Measurements from ENCODE around the gene GALR2.

Gene GALR2

DNA sequence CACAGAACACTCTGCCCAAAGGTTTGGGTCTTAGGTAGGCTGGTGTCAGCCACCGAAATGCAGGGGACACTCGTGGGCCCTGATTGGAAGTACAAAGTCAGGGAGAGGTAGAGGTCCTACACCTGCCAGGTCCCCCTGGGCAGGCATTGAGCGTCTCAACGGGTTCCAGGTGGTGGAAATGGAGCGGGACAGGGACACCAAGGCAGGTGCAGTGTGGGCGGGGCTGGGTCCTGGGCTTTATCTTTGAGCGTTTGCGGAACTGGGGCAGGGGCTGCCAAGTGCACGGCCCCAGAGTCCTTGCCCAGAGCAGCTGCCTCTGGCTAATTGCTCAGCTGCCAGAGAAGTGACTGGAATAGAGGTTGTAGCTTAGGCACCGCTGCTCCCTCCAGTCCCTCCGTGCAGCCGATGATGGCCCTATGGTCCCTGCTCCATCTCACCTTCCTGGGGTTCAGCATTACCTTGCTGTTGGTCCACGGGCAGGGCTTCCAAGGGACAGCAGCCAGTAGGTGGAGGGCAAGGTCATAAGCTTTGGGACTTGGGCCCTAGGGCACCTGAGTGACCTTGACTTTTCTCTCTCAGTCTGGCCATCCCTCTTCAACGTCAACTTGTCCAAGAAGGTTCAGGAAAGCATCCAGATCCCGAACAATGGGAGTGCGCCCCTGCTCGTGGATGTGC is 4.4 kb downstream of the GALR2 start, which contains the start of gene ZACN:
Gene ZACN, plus strand, starts transcription at position 323 of the 675 bp plus-strand sequence. Its CDS starts 83 bp downstream, at position 406.
- peak in 1 of 2 experiments; percentile 32 for DNase-seq (ENCODE audit: low read depth in 1 of 2, low spot score in 1 of 2)
- in situ Hi-C loops (cut with HindIII; ENCODE audit: low pct_unique_long_range_greater_than_20kb, low sequenced_read_pairs): no loop called here
- no peak for TF ChIP-seq JUND (IDR thresholded peaks at IDR 0.05; ENCODE audit: low read depth)

DNA sequence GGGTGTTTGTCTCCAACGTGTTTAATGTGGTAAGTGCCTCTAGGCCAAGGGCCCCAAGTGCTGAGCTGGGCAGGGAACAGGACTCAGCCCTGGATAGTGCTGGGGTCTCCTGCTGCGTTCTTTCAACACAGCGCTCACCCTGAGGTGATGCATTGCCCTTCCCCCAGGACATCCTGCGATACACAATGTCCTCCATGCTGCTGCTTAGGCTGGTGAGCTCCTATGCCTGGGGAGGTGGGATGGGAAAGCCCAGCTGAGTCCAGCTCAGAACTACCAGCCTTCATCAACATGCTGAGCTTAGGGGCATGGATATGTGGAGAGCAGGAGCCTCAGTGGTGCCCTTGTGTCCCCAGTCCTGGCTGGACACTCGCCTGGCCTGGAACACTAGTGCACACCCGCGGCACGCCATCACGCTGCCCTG is 5.0 kb downstream of the GALR2 start:
- in situ Hi-C loops (cut with HindIII; ENCODE audit: low pct_unique_long_range_greater_than_20kb, low sequenced_read_pairs): no loop called here
- DNase-seq (ENCODE audit: low read depth in 1 of 2, low spot score in 1 of 2): no peak
- no peak for TF ChIP-seq JUND (IDR thresholded peaks at IDR 0.05; ENCODE audit: low read depth)

DNA sequence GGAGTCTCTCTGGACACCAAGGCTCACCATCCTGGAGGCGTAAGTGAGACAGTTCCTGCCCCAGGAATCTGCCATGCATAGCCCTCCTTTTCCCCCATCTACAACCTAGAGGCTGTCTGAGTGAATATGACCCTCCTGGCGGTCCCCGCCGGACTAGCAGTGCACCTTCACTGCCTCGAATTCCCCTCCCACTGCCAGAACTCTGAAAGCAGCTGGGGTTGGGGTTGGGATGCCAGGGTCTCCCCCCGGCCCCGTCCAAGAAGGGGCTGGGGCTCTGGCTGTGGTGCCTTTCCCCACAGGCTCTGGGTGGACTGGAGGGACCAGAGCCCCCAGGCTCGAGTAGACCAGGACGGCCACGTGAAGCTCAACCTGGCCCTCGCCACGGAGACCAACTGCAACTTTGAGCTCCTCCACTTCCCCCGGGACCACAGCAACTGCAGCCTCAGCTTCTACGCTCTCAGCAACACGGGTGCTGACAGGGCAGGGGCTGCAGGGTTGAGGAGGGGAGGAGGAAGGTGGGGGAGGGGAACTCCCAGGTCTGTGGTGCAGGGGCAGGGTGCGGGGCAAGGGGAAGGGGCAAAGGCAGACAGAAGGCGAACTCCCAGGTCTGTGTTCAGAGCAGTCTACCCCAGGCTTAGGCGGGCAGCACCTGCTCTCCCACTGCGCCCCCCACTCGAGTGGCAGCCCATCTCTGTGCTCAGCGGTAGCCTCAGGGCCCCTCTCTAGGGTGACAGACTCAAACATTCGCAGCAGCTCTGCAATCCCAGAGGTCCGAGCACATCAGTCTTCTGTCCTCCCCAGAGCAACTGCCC is 5.6 kb downstream of the GALR2 start:
- TF ChIP-seq JUND (IDR thresholded peaks at IDR 0.05; ENCODE audit: low read depth): no peak
- peak; percentile 52 to 65 for DNase-seq (ENCODE audit: low read depth in 1 of 2, low spot score in 1 of 2)
- in situ Hi-C loops (cut with HindIII; ENCODE audit: low pct_unique_long_range_greater_than_20kb, low sequenced_read_pairs): no loop called here

DNA sequence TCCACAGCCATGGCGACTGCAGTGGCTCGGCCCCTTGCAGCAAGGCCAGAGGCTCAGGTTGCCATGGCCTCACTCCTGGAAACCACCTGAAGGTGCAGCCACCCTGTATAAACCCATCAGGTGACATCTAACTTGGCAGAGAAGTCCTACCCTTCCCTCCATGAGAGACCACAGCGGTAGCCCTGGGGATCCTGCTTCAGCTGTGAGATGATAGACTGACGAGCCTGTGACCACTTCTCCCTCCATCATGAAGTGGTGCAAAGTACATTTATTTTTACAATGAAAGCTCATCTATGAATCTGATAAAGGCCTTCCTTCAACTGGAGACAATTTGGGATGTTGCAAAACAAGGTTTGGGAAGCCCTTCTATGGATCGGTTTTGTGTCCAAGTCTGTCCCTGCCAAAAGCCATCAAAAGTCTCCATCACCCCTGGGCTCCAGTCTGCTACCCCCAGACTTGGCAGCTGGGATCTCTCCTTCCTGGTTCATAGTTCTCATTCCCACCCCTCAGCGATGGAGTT is 6.2 kb downstream of the GALR2 start:
- in situ Hi-C loops (cut with HindIII; ENCODE audit: low pct_unique_long_range_greater_than_20kb, low sequenced_read_pairs): no loop called here
- no peak for DNase-seq (ENCODE audit: low read depth in 1 of 2, low spot score in 1 of 2)
- no peak for TF ChIP-seq JUND (IDR thresholded peaks at IDR 0.05; ENCODE audit: low read depth)

DNA sequence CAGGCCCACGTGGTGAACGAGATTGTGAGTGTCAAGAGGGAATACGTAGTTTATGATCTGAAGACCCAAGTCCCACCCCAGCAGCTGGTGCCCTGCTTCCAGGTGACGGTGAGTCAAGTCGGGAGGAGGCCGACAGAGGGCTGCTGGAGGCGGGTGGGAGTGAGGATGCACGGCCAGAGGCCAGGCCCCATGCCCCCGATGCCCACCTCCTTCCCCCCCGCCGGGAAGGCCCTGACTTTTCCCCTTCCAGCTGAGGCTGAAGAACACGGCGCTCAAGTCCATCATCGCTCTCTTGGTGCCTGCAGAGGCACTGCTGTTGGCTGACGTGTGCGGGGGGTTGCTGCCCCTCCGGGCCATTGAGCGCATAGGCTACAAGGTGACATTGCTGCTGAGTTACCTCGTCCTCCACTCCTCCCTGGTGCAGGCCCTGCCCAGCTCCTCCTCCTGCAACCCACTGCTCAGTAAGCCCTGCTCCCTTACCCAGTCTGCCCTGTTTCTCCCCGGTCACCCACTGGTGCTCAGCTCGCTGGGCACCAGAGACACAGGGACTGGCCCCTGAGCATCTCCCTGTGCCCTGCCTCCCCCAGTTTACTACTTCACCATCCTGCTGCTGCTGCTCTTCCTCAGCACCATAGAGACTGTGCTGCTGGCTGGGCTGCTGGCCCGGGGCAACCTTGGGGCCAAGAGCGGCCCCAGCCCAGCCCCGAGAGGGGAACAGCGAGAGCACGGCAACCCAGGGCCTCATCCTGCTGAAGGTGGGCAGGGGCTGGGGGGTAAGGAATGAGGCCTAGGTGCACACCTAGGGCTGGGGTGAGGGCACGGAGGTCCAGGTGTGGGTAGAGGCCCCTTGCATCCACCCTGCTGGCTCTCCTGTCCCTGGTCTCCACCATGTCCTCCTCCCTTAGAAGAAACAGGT is 7.0 kb downstream of the GALR2 start:
- in situ Hi-C loops (cut with HindIII; ENCODE audit: low pct_unique_long_range_greater_than_20kb, low sequenced_read_pairs): no loop called here
- DNase-seq (ENCODE audit: low read depth in 1 of 2, low spot score in 1 of 2): no peak

DNA sequence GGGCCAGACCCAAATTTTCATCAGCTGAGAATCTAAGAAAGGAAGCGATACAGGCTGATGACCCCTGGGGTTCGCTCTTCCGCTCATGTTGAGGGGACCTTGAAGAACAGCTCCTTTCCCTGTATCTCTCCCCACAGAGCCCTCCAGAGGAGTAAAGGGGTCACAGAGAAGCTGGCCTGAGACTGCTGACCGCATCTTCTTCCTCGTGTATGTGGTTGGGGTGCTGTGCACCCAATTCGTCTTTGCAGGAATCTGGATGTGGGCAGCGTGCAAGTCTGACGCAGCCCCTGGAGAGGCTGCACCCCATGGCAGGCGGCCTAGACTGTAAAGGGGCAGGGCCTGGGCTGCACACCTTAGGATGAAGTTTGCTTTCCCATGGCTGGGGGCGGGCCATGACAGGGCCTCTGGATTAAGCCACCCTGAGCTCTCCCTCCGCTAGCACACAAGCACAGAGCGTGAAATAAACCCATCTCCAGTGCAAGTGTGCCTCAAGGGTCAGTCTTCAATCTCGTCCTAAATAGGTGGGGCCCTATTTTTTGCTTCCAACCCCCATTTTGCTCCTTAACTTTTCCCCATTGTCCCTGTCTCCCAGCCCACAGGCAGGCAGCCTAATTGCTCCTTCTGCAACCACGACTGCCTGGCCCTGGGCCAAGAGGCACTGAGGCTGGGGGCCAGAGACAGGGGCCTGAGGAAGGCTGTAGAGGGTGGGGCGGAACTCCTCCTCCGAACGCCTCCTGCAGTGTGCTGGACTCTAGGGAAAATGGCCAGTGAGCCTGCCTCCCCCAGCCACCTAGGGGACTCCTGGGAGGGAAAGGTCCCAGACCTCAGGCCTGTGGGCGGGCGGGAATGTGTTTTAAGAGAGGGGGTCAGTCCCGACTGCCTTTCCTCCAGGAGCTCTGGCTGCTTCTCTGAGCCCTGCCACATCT is 8.0 kb downstream of the GALR2 start:
- DNase-seq (ENCODE audit: low read depth in 1 of 2, low spot score in 1 of 2): no peak
- in situ Hi-C loops (cut with HindIII; ENCODE audit: low pct_unique_long_range_greater_than_20kb, low sequenced_read_pairs): no loop called here
- TF ChIP-seq JUND (IDR thresholded peaks at IDR 0.05; ENCODE audit: low read depth): no peak

More for the DNA sequence above, 7.0 kb downstream of the GALR2 start:
- TF ChIP-seq JUND (IDR thresholded peaks at IDR 0.05; ENCODE audit: low read depth): no peak

DNA sequence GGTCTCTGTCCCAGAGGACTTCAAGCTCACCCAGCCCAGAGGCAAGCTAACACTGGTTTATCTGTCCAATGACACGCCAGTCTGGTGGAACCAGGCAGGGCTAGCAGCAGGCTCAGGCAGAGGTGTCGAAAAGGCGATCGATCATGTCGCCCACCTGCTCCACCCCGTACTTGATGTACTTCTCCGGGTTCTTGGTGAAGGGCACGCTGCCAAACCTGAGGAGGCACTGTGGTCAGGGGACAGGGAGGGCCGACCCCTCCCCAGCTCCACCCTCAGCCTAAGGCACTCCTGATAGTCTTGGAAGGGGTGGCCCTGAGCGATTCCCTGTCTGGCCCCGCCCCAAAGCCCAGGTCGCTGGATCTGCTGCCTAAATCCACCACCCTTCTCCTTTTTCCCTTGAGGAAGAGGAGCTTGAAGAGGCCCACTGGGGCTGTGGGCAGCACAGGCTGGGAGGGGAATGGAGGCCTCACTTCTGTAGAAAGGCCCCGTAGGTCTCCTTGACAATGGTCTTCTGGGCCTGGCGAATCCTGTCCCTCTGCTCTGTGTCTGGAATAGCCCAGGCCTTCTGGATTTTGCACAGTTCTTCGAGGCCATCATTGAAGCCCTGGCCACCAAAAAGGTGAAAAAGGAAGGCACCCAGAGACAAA is 9.1 kb downstream of the GALR2 start:
- in situ Hi-C loops (cut with HindIII; ENCODE audit: low pct_unique_long_range_greater_than_20kb, low sequenced_read_pairs): no loop called here
- no peak for TF ChIP-seq JUND (IDR thresholded peaks at IDR 0.05; ENCODE audit: low read depth)
- no peak for DNase-seq (ENCODE audit: low read depth in 1 of 2, low spot score in 1 of 2)

DNA sequence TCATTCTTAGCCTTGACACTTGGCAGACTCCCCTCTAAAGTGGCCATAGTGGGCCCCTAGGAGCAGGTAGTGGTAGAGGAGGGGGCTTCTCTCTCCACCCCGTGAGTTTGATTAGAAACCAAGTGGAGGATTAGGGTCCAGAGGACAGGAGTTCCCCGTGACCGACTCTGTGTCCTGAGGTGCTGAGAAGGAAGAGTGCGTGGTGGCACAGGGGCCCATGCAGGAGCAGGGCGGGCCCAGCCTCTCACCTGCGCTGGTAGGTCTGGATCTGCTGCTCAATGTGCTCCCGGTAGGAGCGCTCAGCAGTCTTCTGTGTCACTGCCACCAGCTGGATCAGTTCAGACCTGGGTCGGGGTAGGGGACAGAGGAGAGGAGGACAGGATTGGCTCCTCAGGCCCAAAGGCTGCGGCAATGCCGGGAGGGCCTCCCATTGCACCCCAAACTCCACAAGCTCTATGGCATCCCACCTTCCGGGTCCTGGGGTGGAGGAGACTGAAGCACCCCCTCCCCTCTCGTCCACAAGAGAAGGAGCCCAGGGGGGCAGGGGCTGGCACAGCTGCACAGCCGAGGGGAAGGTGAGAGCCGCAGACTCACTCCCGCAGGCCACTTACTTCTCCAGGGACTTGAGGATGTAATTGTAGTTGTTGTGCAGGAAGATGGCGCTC is 10.6 kb downstream of the GALR2 start:
- TF ChIP-seq JUND (IDR thresholded peaks at IDR 0.05; ENCODE audit: low read depth): no peak
- in situ Hi-C loops (cut with HindIII; ENCODE audit: low pct_unique_long_range_greater_than_20kb, low sequenced_read_pairs): no loop called here
- DNase-seq (ENCODE audit: low read depth in 1 of 2, low spot score in 1 of 2): no peak

DNA sequence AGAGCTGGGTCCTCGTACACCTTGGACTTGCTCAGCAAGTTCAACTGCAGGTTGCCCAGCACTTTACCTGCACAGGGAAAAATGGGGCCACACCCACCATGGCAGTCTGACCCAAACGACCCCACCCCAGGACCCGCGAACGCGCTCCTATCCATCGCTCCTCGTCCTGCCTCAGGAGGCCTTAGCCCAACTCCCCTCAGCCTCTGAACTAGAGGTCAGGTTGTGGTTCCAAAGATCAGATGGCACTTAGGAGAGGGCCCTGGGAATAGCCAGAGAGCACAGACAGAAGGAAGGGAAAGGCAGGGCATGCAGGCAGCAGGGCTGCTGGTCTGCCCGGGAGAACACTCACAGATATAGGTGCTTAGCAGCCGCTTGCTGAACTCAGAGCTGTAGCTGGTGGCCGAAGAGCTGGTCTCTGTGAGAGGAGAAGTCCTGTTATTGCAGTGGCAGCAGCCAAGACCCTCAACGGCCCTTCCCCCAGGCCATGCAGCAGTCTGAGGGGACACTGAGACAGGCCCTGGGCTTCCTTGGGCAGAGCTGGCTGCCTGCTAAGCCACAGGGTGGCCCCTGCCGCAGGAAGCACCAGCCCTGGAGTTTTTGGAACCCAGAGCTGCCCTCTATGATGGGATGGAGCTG is 11.3 kb downstream of the GALR2 start:
- DNase-seq (ENCODE audit: low read depth in 1 of 2, low spot score in 1 of 2): peak in 1 of 2 experiments; percentile 33
- no peak for TF ChIP-seq JUND (IDR thresholded peaks at IDR 0.05; ENCODE audit: low read depth)
- in situ Hi-C loops (cut with HindIII; ENCODE audit: low pct_unique_long_range_greater_than_20kb, low sequenced_read_pairs): no loop called here

DNA sequence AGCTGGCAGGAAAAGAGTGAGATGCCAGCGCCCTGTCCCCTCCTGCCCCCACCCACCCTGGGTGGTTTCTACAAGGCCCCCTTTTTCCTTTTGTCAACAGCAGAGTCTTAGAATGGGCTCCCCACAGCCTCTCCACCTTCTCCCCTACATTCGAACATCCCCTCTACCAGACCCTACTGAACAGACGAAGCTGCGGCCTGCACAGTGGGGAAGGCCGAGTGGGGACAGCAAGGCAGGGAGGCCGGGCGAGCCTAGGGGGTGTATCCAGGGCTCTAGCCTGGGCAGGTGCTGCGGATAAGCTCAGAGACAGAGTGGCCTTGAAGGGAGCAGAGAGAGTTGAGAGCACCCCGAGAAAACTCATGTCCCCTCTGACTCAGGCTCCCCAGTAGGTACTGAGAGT is 11.8 kb downstream of the GALR2 start:
- DNase-seq (ENCODE audit: low read depth in 1 of 2, low spot score in 1 of 2): no peak
- TF ChIP-seq JUND (IDR thresholded peaks at IDR 0.05; ENCODE audit: low read depth): no peak
- in situ Hi-C loops (cut with HindIII; ENCODE audit: low pct_unique_long_range_greater_than_20kb, low sequenced_read_pairs): no loop called here
